Prostate gland (tissue), 2 donors: ENCODE data around the gene PLSCR4.
"Not testable (repeated sequence)": the region's sequence is repeated elsewhere in the genome, so short reads cannot be mapped to it uniquely, and the experiment has no call there.

Experiments
- CTCF ChIP-seq, 4 experiments: fragments of 200-600 bp in 2 of 4; fragments of 450-650 bp in 2 of 4; sonication (generic) in 2 of 4; IDR thresholded peaks; 1 replicate in 3 of 4; 2 replicates in 1 of 4; pipeline ENCODE4 v1.5.1; 2016 to 2019; ENCODE audit warnings: antibody characterized with exemption in 4 of 4, mild to moderate bottlenecking in 2 of 4, moderate library complexity in 2 of 4
- POLR2A ChIP-seq: fragments of 450-650 bp; IDR thresholded peaks from one replicate; pipeline ENCODE4 v1.6.1; 2016; ENCODE audit warnings: antibody characterized with exemption, mild to moderate bottlenecking
- POLR2AphosphoS5 ChIP-seq: sonication (generic); formaldehyde crosslinking; IDR thresholded peaks from one replicate; pipeline ENCODE4 v1.6.1; 2017; ENCODE audit warnings: antibody characterized with exemption

GRCh38 chr3:146225458-146225857 is 25.4 kb downstream of the PLSCR4 start:
- TF ChIP-seq POLR2A; CTCF (IDR thresholded peaks at IDR 0.05); POLR2AphosphoS5: not testable (repeated sequence)
